ENCODE results near the gene CAPN13.

GRCh38 chr2:30680121-30680520 lies 127.1 kb downstream of the CAPN13 start:
- TF ChIP-seq CTCF (IDR thresholded peaks at IDR 0.05; ENCODE audit: insufficient read depth, low read depth, low read length) (no peak), EZH2 (IDR thresholded peaks at IDR 0.05; ENCODE audit: insufficient read depth, low read length) (no peak)
